NCI-H1105 (cell line): ENCODE results near the gene TIMM23B.
"Not testable (repeated sequence)": the region's sequence is repeated elsewhere in the genome, so short reads cannot be mapped to it uniquely, and the experiment has no call there.

ENCODE experiments used
- DNase-seq: peaks from one replicate; lab custom pipeline; 2025; lab: John Stamatoyannopoulos, UW

Gene TIMM23B

GRCh38 chr10:49977756-49978155, 35.9 kb downstream of the TIMM23B start:
- not testable (repeated sequence) for DNase-seq

GRCh38 chr10:49987207-49987606, 45.4 kb downstream of the TIMM23B start:
- DNase-seq, result not testable (repeated sequence)

GRCh38 chr10:49988376-49988775, 46.5 kb downstream of the TIMM23B start, which contains the start of gene AGAP6:
Gene AGAP6 (plus strand): TSS chr10:49988406. CDS start chr10:49988716, 310 bp downstream.
- not testable (repeated sequence) for DNase-seq

- not testable (repeated sequence) for DNase-seq
Observed at GRCh38 chr10:49995321-49995720, 53.5 kb downstream of the TIMM23B start.

- not testable (repeated sequence) for DNase-seq
Observed at GRCh38 chr10:50014024-50014423, 72.2 kb downstream of the TIMM23B start.

- DNase-seq, result not testable (repeated sequence)
Observed at GRCh38 chr10:50015596-50016220, 73.9 kb downstream of the TIMM23B start.

GRCh38 chr10:50016926-50017325, 75.1 kb downstream of the TIMM23B start:
- DNase-seq, result not testable (repeated sequence)

- not testable (repeated sequence) for DNase-seq
Observed at GRCh38 chr10:50017646-50018045, 75.8 kb downstream of the TIMM23B start.

- DNase-seq, result peak; percentile 8
Observed at GRCh38 chr10:50019279-50019678, 77.4 kb downstream of the TIMM23B start.

GRCh38 chr10:50020451-50021024, 78.7 kb downstream of the TIMM23B start:
- DNase-seq, result not testable (repeated sequence)

- DNase-seq, result no peak
Observed at GRCh38 chr10:50021646-50022045, 79.8 kb downstream of the TIMM23B start.
